HepG2 (cell line): ENCODE data around the gene ECHS1. TPM values are rescaled to one million over a fixed set of nuclear protein-coding genes. Genes with fewer than 3 reads are reported as not detected.
A peak's percentile ranks its signal among the peaks of the same experiment; 100 is the strongest.

ENCODE experiments used
- DNMT1 ChIP-seq: sonication (generic); formaldehyde crosslinking; IDR thresholded peaks from 2 replicates; pipeline ENCODE4 v1.5.1; 2020; ENCODE audit warnings: mild to moderate bottlenecking, missing genetic modification reagents
- DR1 ChIP-seq: sonication (generic); formaldehyde crosslinking; IDR thresholded peaks from 2 replicates; pipeline ENCODE4 v1.8.0; 2021; ENCODE audit warnings: mild to moderate bottlenecking, missing genetic modification reagents, inconsistent platforms
- NR2C2 ChIP-seq: sonication (generic); formaldehyde crosslinking; IDR thresholded peaks from 2 replicates; pipeline ENCODE4 v1.4.0; 2020; ENCODE audit warnings: missing genetic modification reagents, mild to moderate bottlenecking, moderate library complexity, borderline replicate concordance
- PCBP1 ChIP-seq: fragments of 200-400 bp; formaldehyde crosslinking; IDR thresholded peaks from 2 replicates; pipeline ENCODE4 v1.6.1; 2017; ENCODE audit warnings: mild to moderate bottlenecking, low read depth, low read length, borderline replicate concordance
- PHF5A ChIP-seq: IDR thresholded peaks from one replicate; pipeline ENCODE4 v1.6.1; 2018; ENCODE audit warnings: low read depth, missing genetic modification reagents; ENCODE audit not compliant: unreplicated experiment
- POLR2A ChIP-seq, 2 experiments: IDR thresholded peaks; 2 replicates each; pipeline ENCODE4 v1.6.1; 2011; ENCODE audit warnings: low read depth in 2 of 2, low read length in 2 of 2, mild to moderate bottlenecking in 1 of 2, moderate library complexity in 1 of 2; ENCODE audit not compliant: insufficient read depth in 1 of 2
- SAP130 ChIP-seq: IDR thresholded peaks from 2 replicates; pipeline ENCODE4 v1.6.1; 2016; ENCODE audit warnings: low read depth
- SOX13 ChIP-seq, 3 experiments: fragments of 450-650 bp in 1 of 3; sonication (generic) in 1 of 3; formaldehyde crosslinking in 1 of 3; IDR thresholded peaks in 2 of 3; conservative IDR thresholded peaks in 1 of 3; 2 replicates each; pipeline versions ENCODE4 v1.5.0 to v1.6.1; 2016 to 2020; ENCODE audit warnings: antibody characterized with exemption in 1 of 3, mild to moderate bottlenecking in 1 of 3, missing compliant biosample characterization in 1 of 3, missing genetic modification reagents in 1 of 3, moderate library complexity in 1 of 3
- SPEN ChIP-seq: sonication (generic); formaldehyde crosslinking; IDR thresholded peaks from 2 replicates; pipeline ENCODE4 v1.5.1; 2020; ENCODE audit warnings: low read depth, mild to moderate bottlenecking, missing genetic modification reagents
- TEAD2 ChIP-seq: sonication (generic); formaldehyde crosslinking; IDR thresholded peaks from 2 replicates; pipeline ENCODE4 v1.9.0; 2021; ENCODE audit warnings: missing genetic modification reagents
- ZNF235 ChIP-seq: sonication (generic); formaldehyde crosslinking; IDR thresholded peaks from 2 replicates; pipeline ENCODE4 v1.8.1; 2023; ENCODE audit warnings: mild to moderate bottlenecking, missing genetic modification reagents, borderline replicate concordance
- ZNF550 ChIP-seq: sonication (generic); formaldehyde crosslinking; IDR thresholded peaks from 2 replicates; pipeline ENCODE4 v1.4.0; 2020; ENCODE audit warnings: mild to moderate bottlenecking, missing genetic modification reagents, borderline replicate concordance
- polyA plus RNA-seq, 8 experiments: library from polyadenylated mRNA; depleted of rRNA in 3 of 8; stranded (reverse) in 7 of 8; unstranded in 1 of 8; fragments of >200 nt; fragmentation: Illumina TruSeq in 4 of 8; extraction: Trizol in 4 of 8; gene quantifications; 2 replicates each; pipeline versions ENCODE4 v1.2.1 to v1.2.3, GENCODE V29; 2011 to 2016; ENCODE audit warnings: low read depth in 4 of 8, missing spikeins in 1 of 8, mixed read lengths in 1 of 8; ENCODE audit not compliant: insufficient read depth in 1 of 8
- total RNA-seq, 5 experiments: library from RNA; depleted of rRNA; stranded (reverse); fragments of >200 nt; fragmentation: Illumina TruSeq; extraction: Trizol; gene quantifications; 2 replicates each; pipeline ENCODE4 v1.2.3, GENCODE V29; 2016; ENCODE audit warnings: low read depth in 1 of 5
- TF ChIP-seq, protein P1 (sequence below): sonication (generic); formaldehyde crosslinking; IDR thresholded peaks from 2 replicates; pipeline ENCODE4 v1.4.0; 2020; ENCODE audit warnings: missing genetic modification reagents, borderline replicate concordance
- TF ChIP-seq, protein P2 (sequence below): sonication (generic); formaldehyde crosslinking; IDR thresholded peaks from 2 replicates; pipeline ENCODE4 v1.9.0; 2021; ENCODE audit warnings: missing genetic modification reagents, borderline replicate concordance
- TF ChIP-seq, protein P3 (sequence below): sonication (generic); formaldehyde crosslinking; IDR thresholded peaks from 2 replicates; pipeline ENCODE4 v1.5.1; 2020; ENCODE audit warnings: mild to moderate bottlenecking, missing genetic modification reagents, borderline replicate concordance
- TF ChIP-seq, protein P4 (sequence below): IDR thresholded peaks from 2 replicates; pipeline ENCODE4 v1.6.1; 2016; ENCODE audit warnings: missing genetic modification reagents, missing compliant biosample characterization
- TF ChIP-seq, protein P5 (sequence below): sonication (generic); formaldehyde crosslinking; IDR thresholded peaks from 2 replicates; pipeline ENCODE4 v1.5.1; 2020; ENCODE audit warnings: missing genetic modification reagents, mild to moderate bottlenecking, borderline replicate concordance

Gene ECHS1
- total and polyA plus RNA-seq, 2 of the 13 experiments (the other 11 are each of a cell fraction or from before 2014, with no cell fraction given) = 32.7 to 195 TPM

DNA sequence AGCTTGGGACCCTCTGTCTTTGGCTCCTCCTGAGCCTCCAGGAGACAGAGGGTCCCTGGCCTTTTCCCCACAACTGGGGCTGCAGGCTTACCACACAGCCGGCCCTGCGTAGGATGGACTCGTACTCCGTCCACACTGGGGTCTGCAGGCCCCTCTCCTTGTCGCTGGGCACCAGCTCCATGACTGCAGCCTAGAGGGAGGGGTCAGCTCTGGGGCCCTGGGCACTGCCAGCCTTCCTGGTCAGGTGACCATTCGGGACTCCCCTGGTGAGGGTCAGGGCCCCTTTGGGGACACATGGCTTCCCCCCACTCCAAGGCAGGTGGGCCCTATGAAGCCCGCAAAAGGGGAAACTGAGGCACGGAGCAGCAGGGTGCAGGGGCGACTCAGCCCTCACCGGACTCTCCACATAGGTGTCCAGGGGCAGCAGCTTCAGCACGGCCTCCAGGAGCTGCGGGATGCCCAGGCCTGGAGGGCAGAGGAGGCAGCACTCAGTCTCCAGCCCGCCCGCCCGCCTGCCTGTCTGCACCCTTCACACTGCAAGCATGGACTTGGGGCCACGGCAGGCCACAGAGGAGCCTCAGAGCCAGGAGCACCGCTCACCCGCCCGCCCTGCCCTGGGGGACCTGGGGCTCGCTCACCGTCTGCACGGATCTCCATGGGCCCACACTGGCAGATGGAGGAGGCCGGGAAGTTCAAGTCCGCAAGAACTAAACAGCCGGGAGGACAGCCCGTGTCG is 16.4 kb downstream of the ECHS1 start (continued):
- TF ChIP-seq, protein P1, sequence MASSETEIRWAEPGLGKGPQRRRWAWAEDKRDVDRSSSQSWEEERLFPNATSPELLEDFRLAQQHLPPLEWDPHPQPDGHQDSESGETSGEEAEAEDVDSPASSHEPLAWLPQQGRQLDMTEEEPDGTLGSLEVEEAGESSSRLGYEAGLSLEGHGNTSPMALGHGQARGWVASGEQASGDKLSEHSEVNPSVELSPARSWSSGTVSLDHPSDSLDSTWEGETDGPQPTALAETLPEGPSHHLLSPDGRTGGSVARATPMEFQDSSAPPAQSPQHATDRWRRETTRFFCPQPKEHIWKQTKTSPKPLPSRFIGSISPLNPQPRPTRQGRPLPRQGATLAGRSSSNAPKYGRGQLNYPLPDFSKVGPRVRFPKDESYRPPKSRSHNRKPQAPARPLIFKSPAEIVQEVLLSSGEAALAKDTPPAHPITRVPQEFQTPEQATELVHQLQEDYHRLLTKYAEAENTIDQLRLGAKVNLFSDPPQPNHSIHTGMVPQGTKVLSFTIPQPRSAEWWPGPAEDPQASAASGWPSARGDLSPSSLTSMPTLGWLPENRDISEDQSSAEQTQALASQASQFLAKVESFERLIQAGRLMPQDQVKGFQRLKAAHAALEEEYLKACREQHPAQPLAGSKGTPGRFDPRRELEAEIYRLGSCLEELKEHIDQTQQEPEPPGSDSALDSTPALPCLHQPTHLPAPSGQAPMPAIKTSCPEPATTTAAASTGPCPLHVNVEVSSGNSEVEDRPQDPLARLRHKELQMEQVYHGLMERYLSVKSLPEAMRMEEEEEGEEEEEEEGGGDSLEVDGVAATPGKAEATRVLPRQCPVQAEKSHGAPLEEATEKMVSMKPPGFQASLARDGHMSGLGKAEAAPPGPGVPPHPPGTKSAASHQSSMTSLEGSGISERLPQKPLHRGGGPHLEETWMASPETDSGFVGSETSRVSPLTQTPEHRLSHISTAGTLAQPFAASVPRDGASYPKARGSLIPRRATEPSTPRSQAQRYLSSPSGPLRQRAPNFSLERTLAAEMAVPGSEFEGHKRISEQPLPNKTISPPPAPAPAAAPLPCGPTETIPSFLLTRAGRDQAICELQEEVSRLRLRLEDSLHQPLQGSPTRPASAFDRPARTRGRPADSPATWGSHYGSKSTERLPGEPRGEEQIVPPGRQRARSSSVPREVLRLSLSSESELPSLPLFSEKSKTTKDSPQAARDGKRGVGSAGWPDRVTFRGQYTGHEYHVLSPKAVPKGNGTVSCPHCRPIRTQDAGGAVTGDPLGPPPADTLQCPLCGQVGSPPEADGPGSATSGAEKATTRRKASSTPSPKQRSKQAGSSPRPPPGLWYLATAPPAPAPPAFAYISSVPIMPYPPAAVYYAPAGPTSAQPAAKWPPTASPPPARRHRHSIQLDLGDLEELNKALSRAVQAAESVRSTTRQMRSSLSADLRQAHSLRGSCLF = no peak
- TF ChIP-seq, protein P2, sequence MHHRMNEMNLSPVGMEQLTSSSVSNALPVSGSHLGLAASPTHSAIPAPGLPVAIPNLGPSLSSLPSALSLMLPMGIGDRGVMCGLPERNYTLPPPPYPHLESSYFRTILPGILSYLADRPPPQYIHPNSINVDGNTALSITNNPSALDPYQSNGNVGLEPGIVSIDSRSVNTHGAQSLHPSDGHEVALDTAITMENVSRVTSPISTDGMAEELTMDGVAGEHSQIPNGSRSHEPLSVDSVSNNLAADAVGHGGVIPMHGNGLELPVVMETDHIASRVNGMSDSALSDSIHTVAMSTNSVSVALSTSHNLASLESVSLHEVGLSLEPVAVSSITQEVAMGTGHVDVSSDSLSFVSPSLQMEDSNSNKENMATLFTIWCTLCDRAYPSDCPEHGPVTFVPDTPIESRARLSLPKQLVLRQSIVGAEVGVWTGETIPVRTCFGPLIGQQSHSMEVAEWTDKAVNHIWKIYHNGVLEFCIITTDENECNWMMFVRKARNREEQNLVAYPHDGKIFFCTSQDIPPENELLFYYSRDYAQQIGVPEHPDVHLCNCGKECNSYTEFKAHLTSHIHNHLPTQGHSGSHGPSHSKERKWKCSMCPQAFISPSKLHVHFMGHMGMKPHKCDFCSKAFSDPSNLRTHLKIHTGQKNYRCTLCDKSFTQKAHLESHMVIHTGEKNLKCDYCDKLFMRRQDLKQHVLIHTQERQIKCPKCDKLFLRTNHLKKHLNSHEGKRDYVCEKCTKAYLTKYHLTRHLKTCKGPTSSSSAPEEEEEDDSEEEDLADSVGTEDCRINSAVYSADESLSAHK (CRISPR knock-in tag) = no peak
- TF ChIP-seq DR1 = peak; percentile 57; the same call in 1 of the 2 replicates
- TF ChIP-seq TEAD2 (CRISPR knock-in tag) = no peak
- TF ChIP-seq, protein P3, sequence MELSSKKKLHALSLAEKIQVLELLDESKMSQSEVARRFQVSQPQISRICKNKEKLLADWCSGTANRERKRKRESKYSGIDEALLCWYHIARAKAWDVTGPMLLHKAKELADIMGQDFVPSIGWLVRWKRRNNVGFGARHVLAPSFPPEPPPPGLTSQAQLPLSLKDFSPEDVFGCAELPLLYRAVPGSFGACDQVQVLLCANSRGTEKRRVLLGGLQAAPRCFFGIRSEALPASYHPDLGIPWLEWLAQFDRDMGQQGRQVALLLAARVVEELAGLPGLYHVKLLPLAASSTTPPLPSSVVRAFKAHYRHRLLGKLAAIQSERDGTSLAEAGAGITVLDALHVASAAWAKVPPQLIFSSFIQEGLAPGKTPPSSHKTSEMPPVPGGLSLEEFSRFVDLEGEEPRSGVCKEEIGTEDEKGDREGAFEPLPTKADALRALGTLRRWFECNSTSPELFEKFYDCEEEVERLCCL (CRISPR knock-in tag) = no peak; the same call in 1 of the 2 replicates
- peak; percentile 11; the same call in 1 of the 2 replicates for TF ChIP-seq SPEN (CRISPR knock-in tag)
- TF ChIP-seq, protein P4, sequence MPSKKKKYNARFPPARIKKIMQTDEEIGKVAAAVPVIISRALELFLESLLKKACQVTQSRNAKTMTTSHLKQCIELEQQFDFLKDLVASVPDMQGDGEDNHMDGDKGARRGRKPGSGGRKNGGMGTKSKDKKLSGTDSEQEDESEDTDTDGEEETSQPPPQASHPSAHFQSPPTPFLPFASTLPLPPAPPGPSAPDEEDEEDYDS = no peak
- no peak for TF ChIP-seq PHF5A
- TF ChIP-seq POLR2A (IDR thresholded peaks at IDR 0.05; ENCODE audit: insufficient read depth in 1 of 2, low read depth in 2 of 2, low read length in 2 of 2) = 0 out of 4 replicates have a peak, but pooled peaks of 1 of the 2 experiments have one; percentile 1
- TF ChIP-seq SAP130 (CRISPR knock-in tag) = no peak
- no peak for TF ChIP-seq ZNF550 (CRISPR knock-in tag)
- no peak for TF ChIP-seq SOX13 (IDR thresholded peaks at IDR 0.05)
- TF ChIP-seq SOX13 (CRISPR knock-in tag; conservative IDR thresholded peaks at IDR 0.05 in 1 of 2, IDR thresholded peaks at IDR 0.05 in 1 of 2) = no peak
- TF ChIP-seq NR2C2 (CRISPR knock-in tag) = no peak
- no peak for TF ChIP-seq DNMT1 (CRISPR knock-in tag)
- TF ChIP-seq, protein P5, sequence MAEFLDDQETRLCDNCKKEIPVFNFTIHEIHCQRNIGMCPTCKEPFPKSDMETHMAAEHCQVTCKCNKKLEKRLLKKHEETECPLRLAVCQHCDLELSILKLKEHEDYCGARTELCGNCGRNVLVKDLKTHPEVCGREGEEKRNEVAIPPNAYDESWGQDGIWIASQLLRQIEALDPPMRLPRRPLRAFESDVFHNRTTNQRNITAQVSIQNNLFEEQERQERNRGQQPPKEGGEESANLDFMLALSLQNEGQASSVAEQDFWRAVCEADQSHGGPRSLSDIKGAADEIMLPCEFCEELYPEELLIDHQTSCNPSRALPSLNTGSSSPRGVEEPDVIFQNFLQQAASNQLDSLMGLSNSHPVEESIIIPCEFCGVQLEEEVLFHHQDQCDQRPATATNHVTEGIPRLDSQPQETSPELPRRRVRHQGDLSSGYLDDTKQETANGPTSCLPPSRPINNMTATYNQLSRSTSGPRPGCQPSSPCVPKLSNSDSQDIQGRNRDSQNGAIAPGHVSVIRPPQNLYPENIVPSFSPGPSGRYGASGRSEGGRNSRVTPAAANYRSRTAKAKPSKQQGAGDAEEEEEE (CRISPR knock-in tag) = no peak
- 0 out of 2 replicates have a peak, but pooled peaks have one; percentile 15 for TF ChIP-seq PCBP1
- peak; percentile 66; the same call in 1 of the 2 replicates for TF ChIP-seq ZNF235 (CRISPR knock-in tag)
